GM19438 (cell line): ENCODE data around the gene LHPP.
"Not testable (repeated sequence)": the region's sequence is repeated elsewhere in the genome, so short reads cannot be mapped to it uniquely, and the experiment has no call there.

Experiments
- ATAC-seq: cut with Tn5 transposase; IDR thresholded peaks from one replicate; pipeline ENCODE4 v1.9.1; 2021; ENCODE audit warnings: low read depth; ENCODE audit not compliant: unreplicated experiment

LHPP gene

DNA sequence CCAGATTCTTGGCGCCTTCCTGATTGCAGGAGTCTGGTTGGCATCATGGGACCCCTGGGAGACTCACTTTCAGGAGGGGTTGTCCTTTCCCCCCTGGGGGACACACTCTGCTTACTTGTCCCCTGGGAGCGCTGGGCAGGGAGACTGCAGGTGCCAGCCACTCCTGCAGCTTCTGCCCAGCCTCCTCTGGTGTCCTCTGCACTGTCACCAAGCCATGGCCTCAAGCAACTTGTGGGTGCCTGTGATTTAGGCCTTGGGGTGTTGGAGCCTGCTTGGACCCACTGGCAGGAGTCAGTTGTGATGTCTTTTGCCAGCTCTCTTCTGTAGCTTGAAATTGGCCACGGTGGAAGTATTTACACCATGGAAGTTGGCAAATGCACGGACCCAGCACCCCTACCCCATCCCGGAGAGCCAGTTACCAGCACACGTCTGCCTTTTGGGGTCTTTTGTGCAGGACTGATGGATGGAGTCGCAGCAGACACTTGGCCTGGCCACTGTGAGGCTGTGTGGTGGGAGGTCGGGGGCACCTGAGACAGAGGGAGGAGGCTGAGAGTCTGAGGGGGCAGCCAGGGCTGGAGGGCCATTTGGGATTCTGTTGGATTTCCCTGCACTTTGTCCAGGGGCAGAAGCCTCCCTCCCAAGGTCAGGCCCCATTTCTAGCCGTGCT is 104.7 kb downstream of the LHPP start:
- no peak for ATAC-seq

DNA sequence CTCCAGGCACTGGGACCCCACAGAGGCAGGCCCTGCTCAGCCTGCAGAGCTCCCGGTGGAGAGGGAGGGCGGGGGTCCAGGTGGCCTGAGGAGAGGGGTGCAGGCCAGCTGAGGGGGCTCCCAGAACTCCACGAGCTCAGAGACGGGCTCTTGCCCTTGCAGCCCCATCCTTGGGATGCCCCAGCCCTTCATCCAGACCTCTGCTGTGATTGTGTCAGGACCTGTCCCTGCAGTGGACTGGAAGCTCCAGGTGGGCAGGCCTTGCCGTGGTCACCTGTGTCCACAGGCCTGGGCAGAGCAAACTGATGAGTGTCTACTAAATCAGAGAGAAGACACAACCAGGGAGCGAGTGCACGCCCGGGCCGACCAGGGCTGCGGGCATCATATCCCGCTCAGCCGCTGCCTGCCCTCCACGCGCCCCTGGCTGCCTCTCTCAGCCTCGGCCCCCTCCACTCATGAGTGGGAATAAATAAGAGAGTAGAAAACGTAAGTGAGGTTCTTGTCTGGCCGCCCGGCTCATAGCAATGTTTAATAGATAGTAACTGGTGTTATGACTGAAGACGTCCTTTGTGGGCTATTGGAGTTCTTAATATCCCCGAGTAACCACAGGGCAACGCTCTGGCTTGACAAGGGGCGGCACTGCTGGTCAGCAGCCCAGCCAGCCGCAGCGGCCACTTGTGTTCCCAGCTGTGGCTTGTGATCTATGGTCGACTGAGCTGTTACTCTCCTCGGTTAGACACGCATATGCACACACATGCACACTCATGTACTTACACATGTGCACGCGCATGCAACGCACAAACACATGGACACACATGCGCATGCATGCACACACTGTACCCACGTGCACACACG is 105.6 kb downstream of the LHPP start:
- ATAC-seq: no peak

DNA sequence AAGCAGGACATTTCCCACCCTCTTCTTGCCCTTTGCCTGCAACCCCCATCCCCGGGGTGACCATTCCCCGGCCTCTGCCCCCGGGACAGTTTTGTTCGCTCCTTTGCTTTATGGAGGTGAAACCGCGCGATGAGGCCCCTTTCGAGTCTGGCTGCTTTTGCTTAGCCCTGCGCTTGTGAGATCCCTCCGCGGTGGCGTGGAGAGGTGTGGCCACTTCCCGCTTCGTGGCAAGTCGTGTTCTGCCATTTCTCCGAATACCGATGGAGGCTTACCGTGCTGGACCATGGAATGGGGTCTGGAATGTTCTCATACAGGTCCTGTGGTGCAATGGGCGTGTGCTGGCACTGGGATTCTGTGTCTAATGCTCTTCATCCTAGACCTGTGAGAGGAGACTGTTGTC is 106.7 kb downstream of the LHPP start:
- no peak for ATAC-seq

DNA sequence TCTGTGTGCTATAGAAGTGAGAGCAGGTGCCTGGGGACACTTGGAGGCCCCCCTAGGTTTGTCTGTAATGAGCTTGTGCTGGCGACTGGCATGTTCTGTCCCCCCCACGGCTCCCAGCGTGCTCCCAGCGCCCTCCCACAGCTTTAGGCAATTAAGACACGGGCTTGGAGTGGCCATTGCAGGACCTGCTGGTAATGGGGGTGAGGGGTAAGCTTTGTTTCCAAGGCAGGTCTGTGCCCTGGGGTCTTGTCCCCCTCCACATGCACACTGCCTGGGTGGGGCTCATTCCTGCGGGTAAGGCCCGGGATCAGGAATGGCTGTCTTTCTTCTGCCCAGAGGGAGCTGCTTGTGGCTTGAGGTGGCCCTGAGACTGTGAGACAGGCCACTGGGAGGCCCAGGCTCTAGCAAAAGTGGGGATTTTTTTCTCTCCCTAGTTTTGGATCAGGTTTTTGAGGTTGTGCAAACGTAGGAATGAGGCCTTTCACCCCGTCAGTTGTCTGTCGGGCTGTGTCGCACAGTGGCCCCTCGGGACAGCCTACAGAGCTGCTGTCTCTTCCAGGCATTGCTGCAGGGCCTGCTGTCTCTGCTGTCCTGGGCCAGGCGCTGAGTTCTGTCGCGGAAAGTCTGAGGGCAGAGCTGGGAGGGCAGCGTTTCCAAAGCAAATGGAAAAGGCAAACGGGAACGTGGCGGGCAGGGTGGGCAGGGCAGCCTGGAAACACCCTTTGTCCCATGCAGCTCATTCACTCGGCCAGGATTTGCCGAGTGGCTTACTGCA is 107.4 kb downstream of the LHPP start:
- no peak for ATAC-seq

DNA sequence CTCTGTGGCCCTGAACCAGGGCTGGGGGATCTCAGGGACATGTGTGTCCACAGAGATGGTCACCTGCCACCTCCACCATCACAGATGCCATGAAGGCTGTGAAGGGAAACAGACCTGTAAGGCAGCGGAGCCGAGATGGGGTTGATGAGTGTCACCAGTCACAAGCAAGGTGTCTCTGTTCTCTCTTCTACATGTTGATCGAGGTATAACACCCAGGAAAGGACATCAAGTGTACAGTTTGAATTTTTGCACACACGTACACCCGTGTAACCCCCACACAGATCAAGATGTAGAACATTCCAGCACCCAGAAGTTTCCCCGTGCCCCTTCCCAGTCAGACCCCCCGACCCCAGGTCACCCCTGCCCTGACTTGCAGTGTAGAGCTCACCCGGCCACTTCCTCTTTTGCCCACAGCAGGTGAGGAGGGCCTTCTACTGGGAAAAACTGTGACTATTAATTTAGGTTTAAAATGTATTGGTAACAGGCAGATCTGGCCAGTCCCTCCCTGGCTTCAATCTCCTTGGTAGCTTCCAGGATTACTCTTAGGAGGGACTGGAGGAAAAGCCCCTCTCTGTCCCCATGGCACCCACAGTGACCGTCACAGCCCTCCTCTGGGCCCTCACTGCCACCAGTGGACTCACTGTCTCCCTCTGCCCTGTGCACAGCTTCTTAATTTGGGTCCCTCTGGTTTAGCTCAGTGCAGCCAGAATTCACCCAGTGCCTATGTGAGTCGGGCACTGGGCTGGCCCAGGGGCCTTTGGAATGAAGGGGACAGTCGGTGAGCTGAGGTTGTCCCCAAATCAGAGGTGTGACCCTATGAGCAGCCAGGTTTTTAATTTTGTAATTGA is 108.2 kb downstream of the LHPP start:
- ATAC-seq: no peak

DNA sequence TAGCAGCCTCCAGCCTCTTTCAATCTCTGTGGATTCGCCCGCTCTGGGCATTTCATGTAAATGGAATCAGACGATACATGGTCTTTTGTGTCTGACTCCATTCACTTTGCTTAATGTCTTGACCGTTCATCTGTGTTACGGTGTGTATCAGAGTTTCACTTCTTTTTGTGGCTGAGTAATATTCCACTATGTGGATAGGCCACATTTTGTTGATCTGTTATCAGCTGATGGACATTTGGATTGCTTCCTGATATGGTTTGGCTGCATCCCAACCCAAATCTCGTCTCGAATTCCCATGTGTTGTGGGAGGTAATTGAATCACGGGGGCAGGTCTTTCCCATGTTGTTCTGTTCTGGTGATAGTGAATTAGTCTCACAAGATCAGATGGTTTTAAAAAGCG is 109.0 kb downstream of the LHPP start:
- ATAC-seq: no peak

DNA sequence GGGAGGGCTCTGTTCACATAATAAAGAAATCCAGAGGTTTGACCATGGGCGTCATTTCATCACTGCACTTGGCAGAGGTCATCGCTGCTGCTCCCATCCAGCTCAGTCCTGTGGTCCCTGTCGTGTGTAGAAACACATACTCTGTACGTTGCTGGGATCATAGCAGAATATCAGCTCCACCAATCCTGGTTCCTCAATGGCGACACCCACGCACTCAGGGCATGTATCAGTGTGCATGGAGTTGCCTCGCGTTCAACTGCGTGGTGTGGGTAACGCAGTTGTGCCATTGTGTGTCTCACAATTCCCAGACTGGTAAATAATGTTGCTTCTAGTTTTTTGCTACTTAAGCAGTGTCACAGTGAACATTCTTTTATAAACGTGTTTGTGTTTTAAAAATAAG is 111.1 kb downstream of the LHPP start:
- no peak for ATAC-seq

DNA sequence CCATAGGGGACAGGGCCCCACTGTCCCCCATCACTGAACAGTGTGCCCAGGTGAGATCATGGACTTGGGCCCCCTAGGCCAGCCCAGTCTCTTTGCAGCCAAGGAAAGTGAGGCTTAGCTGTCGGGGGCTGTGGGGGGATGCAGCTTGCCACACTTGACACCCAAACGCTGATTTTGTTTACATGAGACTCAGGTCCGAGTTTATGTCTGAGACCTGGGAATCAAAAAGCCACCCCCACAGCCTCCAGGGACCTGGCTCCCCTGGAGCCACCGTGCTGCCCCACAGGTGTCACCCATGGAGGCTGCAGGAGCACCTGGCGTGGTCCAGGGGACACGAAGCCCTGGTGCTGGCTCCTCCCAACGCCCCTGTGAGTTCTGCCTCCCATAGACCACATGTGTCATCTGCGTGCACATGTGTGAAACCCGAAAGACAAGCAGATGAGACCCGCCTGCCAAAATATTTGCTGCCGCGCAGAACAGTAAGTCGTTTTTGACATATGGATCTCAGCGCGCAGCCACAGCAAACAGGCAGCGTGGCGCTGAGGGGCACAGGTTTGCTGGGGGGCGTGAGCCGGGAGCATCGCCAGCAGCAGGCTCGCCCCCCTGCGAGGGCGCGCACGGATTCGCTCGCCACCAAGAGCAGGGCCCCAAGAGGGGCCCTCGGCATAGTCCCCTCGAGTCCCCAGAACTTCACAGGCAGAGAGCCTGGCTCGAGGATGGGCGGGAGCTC is 112.3 kb downstream of the LHPP start:
- no peak for ATAC-seq

DNA sequence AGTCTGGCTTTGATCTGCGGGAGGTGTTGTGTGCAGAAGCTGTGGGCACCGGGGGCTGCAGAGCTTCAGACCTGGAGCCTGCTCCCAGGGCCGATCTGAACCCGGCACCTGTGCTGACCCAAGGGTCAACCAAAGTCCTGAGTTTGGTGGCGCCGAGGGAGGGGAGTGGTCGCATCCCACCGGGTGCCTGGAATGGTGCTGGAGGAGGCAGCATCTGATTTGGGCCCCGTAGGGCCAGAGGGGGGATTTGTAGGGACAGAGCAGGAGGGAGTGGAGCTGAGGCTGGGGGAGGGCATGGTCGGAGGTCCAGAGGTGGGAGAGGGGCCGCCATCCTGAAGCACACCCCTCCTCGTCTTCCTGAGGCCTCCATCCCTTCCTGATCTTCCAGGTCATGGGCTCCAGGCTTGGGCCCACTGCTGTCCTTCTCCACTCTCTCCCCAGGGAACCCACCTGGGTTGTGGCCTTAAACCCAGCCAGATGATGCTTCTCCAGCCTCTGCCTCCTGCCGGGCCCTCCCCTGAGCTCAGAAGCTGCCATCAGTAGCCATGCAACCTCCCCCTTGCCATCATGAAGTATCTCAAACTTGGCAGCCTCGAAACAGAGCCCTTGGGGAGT is 112.9 kb downstream of the LHPP start:
- ATAC-seq: no peak

DNA sequence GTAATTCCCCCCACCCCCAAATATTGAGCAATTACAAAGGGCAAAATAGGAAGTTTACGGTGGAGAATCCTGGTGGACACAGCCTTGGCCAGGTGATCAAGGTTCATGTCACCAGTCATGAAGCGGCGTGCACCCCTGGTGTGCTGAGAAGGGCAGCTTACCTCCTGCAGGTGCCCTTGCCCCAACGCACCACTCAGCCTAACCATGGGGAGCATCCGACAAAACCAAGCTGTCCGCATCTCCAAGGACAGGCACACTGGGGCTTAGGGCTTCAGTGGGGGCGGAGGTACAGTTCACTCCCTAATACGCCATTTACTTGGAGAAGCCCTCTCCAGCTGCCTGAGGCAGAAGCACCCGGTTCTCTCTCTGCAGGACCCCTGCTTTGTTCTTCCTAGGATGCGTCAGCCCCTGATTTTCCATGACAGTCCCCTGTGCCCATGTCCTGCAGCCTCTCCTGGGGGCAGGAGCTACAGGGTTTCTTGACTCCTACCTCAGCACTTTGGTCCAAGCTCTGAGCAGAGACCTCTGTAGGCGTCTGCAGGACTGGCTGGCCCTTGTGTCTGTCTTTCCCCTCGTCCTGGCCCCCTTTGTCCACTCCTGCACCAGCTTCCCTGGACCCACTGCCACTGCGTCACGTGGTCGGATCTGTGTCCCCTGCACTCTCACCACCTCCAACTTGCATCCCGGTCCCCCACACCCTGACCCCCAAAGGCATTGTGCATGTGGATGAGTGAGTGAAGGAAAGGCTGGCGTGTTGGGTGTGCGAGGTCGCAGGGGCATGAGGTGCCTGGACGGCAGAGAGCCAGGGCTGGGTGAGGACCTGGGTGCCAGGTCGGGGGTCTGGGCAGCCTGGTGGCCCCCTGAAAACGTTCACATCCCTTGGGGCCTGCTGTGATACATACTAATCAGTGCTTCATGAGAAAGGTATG is 113.7 kb downstream of the LHPP start:
- no peak for ATAC-seq

DNA sequence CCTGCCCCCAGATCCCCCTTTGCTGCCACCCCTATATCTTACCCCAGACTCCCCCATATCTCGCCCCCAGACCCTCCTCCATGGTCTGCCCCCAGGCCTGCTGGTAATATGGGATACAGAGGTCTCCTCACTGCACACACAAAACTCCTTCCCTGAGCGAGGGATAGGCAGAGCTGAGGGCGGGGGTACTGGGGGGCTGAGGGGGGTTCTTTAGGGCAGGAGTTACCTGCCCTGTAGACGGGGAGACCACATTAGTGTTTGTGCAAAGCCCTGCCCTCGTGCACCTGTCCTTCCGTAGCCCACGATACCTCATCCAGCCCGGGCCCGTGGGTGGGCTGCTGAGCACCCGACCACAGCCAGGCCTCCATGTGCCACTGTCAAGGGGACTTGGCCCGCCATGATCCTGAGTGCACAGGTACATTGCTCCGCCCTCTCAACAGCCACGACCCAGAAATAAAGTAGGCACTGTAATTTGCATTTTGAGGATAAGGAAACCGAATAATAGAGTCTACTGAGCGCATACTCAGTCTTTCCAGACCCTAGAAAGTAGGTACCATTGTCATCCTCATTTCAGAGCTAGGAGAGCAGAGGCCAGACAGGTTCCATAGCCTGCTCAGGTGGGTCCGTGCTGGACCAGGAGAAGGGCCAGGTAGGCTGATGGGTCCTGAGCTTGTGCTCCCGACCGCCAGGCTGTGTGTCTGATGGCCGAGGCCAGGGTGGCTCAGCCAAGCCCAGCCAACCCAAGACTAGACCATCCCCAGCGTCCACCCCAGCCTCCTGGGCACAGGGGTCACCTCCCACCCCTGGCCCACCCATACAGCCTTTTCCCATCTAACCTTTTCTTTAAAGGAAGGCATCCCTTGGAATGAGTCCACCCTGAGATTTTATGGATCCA is 115.2 kb downstream of the LHPP start:
- ATAC-seq: no peak

DNA sequence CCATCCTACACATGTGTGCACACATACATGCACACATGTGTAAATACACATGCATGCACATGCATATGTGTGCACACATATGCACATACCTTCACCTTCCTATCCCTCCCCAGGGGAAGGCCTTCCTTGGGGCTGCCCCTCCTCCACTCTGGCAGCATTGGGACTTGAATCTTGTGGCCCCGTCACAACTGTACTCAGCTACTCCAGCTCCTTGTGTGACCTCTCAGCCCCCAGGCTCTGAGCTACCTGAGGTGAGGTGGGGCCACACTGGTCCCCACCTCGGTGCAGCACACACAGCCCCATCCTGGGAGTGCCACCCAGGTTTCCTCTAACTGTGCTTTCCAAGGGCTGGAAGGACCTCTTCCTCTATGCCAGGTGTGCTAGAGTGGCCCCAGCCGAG is 116.0 kb downstream of the LHPP start:
- ATAC-seq: no peak

DNA sequence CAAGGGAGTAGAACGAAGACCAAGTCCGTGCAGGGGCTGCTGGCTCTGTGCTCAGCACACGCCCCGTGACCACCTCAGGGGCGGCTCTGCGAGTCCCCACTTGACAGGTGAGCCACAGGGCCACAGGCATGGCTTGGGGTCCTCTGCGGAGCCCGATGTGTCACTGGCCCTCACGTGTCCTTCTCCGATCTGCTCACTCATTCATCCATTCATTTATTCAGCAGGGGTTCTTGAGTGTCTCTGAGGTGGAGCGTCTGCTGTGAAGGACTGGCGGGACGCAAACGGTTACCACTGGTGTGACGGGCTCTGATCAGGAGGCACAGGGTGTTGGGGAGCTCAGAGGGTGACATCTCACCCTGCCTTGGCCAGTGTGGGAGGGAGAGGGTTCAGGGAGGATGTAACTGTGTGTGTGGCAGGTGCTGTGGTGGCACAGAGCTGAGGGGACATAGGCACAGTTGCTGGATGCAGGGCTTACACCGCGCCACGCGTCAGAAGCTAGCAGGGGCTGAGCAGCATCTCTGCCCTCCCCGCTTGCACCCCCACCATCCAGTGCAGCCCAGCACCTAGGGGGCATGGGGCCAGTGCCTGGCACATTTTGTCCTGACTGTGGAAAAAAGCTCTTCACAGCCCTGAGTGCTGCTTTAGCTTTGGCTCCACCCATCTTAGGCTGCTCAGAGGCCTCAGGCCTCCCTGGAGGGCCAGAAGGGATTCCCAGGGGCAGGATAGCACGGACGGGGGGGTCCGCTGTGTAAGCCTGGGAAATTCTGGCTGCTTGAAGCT is 116.8 kb downstream of the LHPP start:
- ATAC-seq: no peak

DNA sequence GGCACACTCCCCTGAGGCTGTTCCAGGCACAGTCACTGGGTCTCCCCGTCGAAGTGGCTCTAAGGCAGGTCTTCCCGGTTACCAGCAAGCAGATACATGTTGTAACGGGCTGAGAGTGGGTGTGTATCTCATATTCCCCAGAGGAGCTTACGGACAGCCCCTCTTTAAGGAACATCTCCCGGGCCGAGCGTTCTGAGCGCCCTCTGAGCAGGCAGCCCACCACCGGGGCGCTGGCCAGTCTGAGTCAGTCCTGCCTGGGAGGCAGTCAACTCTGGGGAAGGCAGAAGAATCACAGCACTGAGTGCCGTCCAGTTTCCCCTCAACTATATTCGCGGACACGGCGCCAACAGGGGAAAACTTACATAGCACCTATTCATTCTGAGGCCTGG is 117.4 kb downstream of the LHPP start:
- no peak for ATAC-seq

DNA sequence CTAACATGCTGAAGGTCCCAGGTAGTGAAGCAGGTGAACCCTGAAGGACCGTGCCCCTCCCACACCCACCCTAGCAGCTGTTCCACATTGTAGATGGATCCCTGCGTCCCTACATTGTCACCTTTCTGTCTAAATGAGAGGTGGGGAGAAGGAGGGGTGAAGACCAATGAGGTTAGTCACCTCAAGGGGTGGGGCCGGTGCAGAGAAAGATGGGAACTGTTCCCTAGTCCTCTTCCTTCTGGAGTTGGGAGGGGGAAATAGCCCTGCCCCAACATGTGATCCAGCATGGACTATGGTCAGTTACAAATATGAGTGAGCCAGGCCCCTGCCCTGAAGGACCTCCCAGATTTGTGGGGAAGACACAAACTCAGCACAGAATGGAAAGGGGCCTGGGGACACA is 124.5 kb downstream of the LHPP start:
- no peak for ATAC-seq

DNA sequence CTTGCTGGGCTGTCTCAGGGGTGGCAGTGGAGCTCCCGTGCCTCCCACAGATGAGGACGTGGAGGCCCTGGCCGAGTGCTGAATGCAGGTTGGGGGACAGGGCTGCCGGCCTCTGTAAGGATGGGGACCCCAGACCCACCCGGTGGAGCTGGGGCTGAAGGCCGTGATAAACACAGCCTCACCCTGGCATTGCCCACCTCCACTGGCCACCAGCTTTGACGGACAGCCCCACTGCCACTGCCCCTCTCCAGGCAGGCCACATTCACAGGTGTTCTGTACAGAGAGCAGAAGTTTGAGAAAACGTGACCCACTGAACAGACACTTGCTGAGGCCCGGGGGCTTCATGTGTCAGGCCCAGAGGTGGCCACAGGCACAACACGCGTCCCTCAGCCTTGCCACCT is 126.2 kb downstream of the LHPP start:
- ATAC-seq: no peak

DNA sequence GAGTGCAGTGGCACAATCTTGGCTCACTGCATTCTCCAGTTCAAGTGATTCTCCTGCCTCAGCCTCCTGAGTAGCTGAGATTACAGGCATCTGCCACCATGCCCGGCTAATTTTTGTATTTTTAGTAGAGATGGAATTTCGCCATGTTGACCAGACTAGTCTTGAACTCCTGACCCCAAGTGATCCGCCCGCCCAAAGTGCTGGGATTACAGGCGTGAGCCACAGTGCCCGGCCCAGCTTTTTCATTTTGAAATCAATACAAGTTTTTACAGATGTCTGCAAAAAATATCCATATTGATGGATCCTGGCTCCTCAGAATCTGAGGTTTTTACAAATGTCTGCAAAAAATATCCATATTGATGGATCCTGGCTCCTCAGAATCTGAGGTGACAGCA is 126.7 kb downstream of the LHPP start:
- ATAC-seq: not testable (repeated sequence)
